ENCODE data around the gene NCOA6. TPM values are rescaled to one million over a fixed set of nuclear protein-coding genes. Genes with fewer than 3 reads are reported as not detected.

The NCOA6 gene
- total RNA-seq, 1 donor from 2014 or later: 21.1 TPM

- Histone ChIP-seq H3K4me3 (ENCODE audit: insufficient read depth, low read depth, low read length) (no peak overlapping the region), H3K27me3 (ENCODE audit: insufficient read depth, low read length) (no peaks in the 10 kb centered on the region), H3K79me2 (ENCODE audit: insufficient read depth, low read length) (no peaks in the 10 kb centered on the region), H4K20me1 (ENCODE audit: insufficient read depth, low read length) (peaks cover 12% of the 10 kb centered on the region), H3K36me3 (ENCODE audit: insufficient read depth, low read length) (no peaks in the 10 kb centered on the region), H3K9ac (ENCODE audit: low read length) (no peak overlapping the region), H3K4me2 (ENCODE audit: low read length) (no peak overlapping the region), H3K4me1 (ENCODE audit: insufficient read depth, low read length) (no peaks in the 10 kb centered on the region), H3K27ac (ENCODE audit: low read depth, low read length) (no peak overlapping the region), H2AFZ (ENCODE audit: low read depth, low read length) (no peak overlapping the region), H3K9me3 (ENCODE audit: insufficient read depth, low read depth, low read length) (no peaks in the 10 kb centered on the region)
- TF ChIP-seq EZH2 (IDR thresholded peaks at IDR 0.05; ENCODE audit: insufficient read depth, low read length): no peak
- no peak for TF ChIP-seq CTCF (IDR thresholded peaks at IDR 0.05; ENCODE audit: insufficient read depth, low read depth, low read length)
- Mint-ChIP-seq H3K27me3 (ENCODE audit: low read depth, unreplicated experiment) (no peaks in the 10 kb centered on the region), H3K27ac (ENCODE audit: unreplicated experiment) (no peak overlapping the region), H3K4me1 (ENCODE audit: low read depth, unreplicated experiment) (no peaks in the 10 kb centered on the region), H3K9me3 (ENCODE audit: unreplicated experiment) (no peaks in the 10 kb centered on the region), H3K36me3 (ENCODE audit: low read depth, unreplicated experiment) (peaks cover 9% of the 10 kb centered on the region), H3K4me3 (ENCODE audit: unreplicated experiment) (no peak overlapping the region)
- no peak for FAIRE-seq
- DNase-seq (ENCODE audit: low read depth): no peak
Measured at GRCh38 chr20:34863421-34863965, 38.0 kb upstream of the NCOA6 start.

- TF ChIP-seq CTCF (IDR thresholded peaks at IDR 0.05; ENCODE audit: insufficient read depth, low read depth, low read length): no peak
- no peak for TF ChIP-seq EZH2 (IDR thresholded peaks at IDR 0.05; ENCODE audit: insufficient read depth, low read length)
- no peaks in the 10 kb centered on the region for H3K4me1 ChIP-seq (ENCODE audit: insufficient read depth, low read length)
- peaks cover 13% of the 10 kb centered on the region for H3K36me3 Mint-ChIP-seq (ENCODE audit: low read depth, unreplicated experiment)
- H3K4me2 ChIP-seq (ENCODE audit: low read length): no peak overlapping the region
- no peaks in the 10 kb centered on the region for H3K9me3 ChIP-seq (ENCODE audit: insufficient read depth, low read depth, low read length)
- no peaks in the 10 kb centered on the region for H3K27me3 ChIP-seq (ENCODE audit: insufficient read depth, low read length)
- no peak overlapping the region for H3K27ac Mint-ChIP-seq (ENCODE audit: unreplicated experiment)
- peaks cover 17% of the 10 kb centered on the region for H4K20me1 ChIP-seq (ENCODE audit: insufficient read depth, low read length)
- no peak overlapping the region for H3K4me3 ChIP-seq (ENCODE audit: insufficient read depth, low read depth, low read length)
- no peaks in the 10 kb centered on the region for H3K36me3 ChIP-seq (ENCODE audit: insufficient read depth, low read length)
- H3K79me2 ChIP-seq (ENCODE audit: insufficient read depth, low read length): no peaks in the 10 kb centered on the region
- DNase-seq (ENCODE audit: low read depth) (no peak), FAIRE-seq (no peak)
- H3K9me3 Mint-ChIP-seq (ENCODE audit: unreplicated experiment): no peaks in the 10 kb centered on the region
- no peaks in the 10 kb centered on the region for H3K4me1 Mint-ChIP-seq (ENCODE audit: low read depth, unreplicated experiment)
- H3K9ac ChIP-seq (ENCODE audit: low read length): no peak overlapping the region
- no peak overlapping the region for H3K27ac ChIP-seq (ENCODE audit: low read depth, low read length)
- H3K4me3 Mint-ChIP-seq (ENCODE audit: unreplicated experiment): no peak overlapping the region
- H2AFZ ChIP-seq (ENCODE audit: low read depth, low read length): no peak overlapping the region
- H3K27me3 Mint-ChIP-seq (ENCODE audit: low read depth, unreplicated experiment): no peaks in the 10 kb centered on the region
Measured at GRCh38 chr20:34862724-34863123, 37.3 kb upstream of the NCOA6 start.

GRCh38 chr20:34861386-34862084 is 36.1 kb upstream of the NCOA6 start:
- H3K4me1 Mint-ChIP-seq (ENCODE audit: low read depth, unreplicated experiment): no peaks in the 10 kb centered on the region
- peaks cover 13% of the 10 kb centered on the region for H3K36me3 Mint-ChIP-seq (ENCODE audit: low read depth, unreplicated experiment)
- no peak for FAIRE-seq

More at GRCh38 chr20:34861386-34862084, 36.1 kb upstream of the NCOA6 start:
- no peak overlapping the region for H2AFZ ChIP-seq (ENCODE audit: low read depth, low read length)
- no peaks in the 10 kb centered on the region for H3K79me2 ChIP-seq (ENCODE audit: insufficient read depth, low read length)
- H3K9me3 ChIP-seq (ENCODE audit: insufficient read depth, low read depth, low read length): no peaks in the 10 kb centered on the region
- H3K9ac ChIP-seq (ENCODE audit: low read length): no peak overlapping the region
- no peak overlapping the region for H3K27ac ChIP-seq (ENCODE audit: low read depth, low read length)
- H3K4me1 ChIP-seq (ENCODE audit: insufficient read depth, low read length): no peaks in the 10 kb centered on the region
- no peak overlapping the region for H3K27ac Mint-ChIP-seq (ENCODE audit: unreplicated experiment)
- H3K9me3 Mint-ChIP-seq (ENCODE audit: unreplicated experiment): no peaks in the 10 kb centered on the region
- H3K27me3 Mint-ChIP-seq (ENCODE audit: low read depth, unreplicated experiment): no peaks in the 10 kb centered on the region
- no peak for TF ChIP-seq EZH2 (IDR thresholded peaks at IDR 0.05; ENCODE audit: insufficient read depth, low read length)
- no peak for TF ChIP-seq CTCF (IDR thresholded peaks at IDR 0.05; ENCODE audit: insufficient read depth, low read depth, low read length)
- H3K4me3 Mint-ChIP-seq (ENCODE audit: unreplicated experiment): no peak overlapping the region
- H3K36me3 ChIP-seq (ENCODE audit: insufficient read depth, low read length): no peaks in the 10 kb centered on the region
- no peak for DNase-seq (ENCODE audit: low read depth)
- no peak overlapping the region for H3K4me2 ChIP-seq (ENCODE audit: low read length)
- H4K20me1 ChIP-seq (ENCODE audit: insufficient read depth, low read length): peaks cover 17% of the 10 kb centered on the region
- no peaks in the 10 kb centered on the region for H3K27me3 ChIP-seq (ENCODE audit: insufficient read depth, low read length)
- no peak overlapping the region for H3K4me3 ChIP-seq (ENCODE audit: insufficient read depth, low read depth, low read length)
